ENCODE results near the gene PRUNE2.

- TF ChIP-seq CTCF (IDR thresholded peaks at IDR 0.05) = no peak
- TF ChIP-seq POLR2A (IDR thresholded peaks at IDR 0.05) = no peak
Measured at GRCh38 chr9:76887003-76887821, 18.7 kb downstream of the PRUNE2 start.
